Mucosa of gallbladder (tissue), 1 donor: ENCODE measurements around the gene CDK10. TPM values are rescaled to one million over a fixed set of nuclear protein-coding genes. Genes with fewer than 3 reads are reported as not detected.

Experiments
- DNase-seq: peaks from one replicate; pipeline ENCODE4 v3.0.0-alpha.2; 2020; ENCODE audit warnings: low spot score
- total RNA-seq: library from RNA; stranded (reverse); gene quantifications from one replicate; pipeline ENCODE4 v1.2.1, GENCODE V29; 2021
- donor health status: DM: no; HTN: no; CAD: no.

Gene CDK10
- total RNA-seq, 1 donor from 2014 or later: 168 TPM

GRCh38 chr16:89711601-89712273 lies 25.2 kb downstream of the CDK10 start:
- no peak for DNase-seq

- DNase-seq: no peak
These were observed 25.8 kb downstream of the CDK10 start for GRCh38 chr16:89712274-89712781.

DNA sequence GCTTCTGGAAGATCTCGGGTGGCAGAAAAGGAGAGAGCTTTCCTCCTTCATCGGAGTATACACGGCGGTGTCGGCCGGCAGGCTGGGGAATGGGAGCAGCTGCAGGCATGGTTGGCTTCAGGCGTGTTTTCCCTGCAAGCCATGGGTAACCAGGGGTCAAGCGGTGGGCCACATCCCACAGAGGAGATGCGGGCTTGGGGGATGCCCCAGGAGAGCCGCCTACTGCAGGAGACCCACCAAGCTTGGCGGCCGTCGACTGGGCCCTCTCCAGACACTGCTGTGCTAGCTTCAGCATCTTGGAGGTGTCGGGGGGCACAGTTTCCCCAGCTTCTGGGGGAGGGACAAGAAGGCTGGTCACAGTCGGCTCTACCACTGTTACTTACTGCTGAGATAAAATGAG lies 30.0 kb downstream of the CDK10 start:
- DNase-seq: no peak

GRCh38 chr16:89716916-89717687 lies 30.6 kb downstream of the CDK10 start:
- no peak for DNase-seq

DNA sequence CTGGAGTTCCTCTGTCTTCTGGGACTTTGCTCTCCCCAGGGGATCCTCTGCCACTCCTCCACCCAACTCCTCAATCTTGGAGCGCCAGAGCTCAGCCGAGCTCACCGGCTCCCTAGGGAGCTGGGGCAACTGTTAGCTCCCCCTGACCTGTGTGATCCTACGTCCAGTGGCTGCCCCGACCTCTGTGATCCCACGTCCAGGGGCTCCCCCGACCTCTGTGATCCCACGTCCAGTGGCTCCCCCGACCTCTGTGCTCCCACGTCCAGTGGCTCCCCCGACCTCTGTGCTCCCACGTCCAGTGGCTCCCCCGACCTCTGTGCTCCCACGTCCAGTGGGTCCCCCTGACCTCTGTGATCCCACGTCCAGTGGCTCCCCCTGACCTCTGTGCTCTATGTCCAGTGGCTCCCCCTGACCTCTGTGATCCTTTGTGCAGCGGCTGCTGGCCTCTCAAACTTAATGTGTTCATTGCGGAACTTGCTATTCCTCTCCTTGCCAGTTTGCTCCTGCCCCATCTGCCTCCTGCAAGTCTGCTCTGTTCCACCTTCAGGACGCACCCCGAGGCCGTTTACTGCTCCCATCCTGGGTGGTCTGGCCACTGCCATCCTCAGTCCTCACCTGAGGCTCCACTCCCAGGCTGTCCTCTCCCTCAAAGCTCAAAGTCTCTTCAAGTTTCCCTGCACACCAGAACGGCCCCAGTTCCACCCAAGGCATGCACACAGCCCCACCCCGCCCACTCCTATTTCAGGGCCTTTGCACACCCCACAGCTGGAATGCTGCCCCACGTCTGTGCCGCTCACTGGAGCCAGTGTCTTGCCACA lies 31.4 kb downstream of the CDK10 start:
- no peak for DNase-seq

DNA sequence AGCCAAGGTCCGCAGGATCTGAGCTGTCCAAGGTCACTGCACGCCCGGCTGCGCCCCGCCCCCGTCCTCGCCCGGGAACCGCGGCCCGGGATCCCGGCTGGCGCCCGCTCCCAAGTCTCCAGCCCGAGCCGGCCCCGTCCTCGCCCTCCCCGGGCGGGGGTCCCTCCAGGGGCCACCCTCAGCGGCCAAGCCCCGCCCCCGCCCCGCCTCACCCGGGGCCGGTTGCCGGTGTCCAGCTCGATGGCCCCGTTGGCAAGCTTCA lies 34.0 kb downstream of the CDK10 start:
- DNase-seq: no peak

- peak; percentile 83 for DNase-seq
These were observed 34.5 kb downstream of the CDK10 start, which contains the start of the genes VPS9D1 and ZNF276 for GRCh38 chr16:89720813-89721545. Gene VPS9D1, minus strand, starts transcription at chr16:89720898. Its CDS starts 37 bp downstream, at chr16:89720861. Gene ZNF276, plus strand, starts transcription at chr16:89721537. Its CDS starts 104 bp downstream, at chr16:89721641.

GRCh38 chr16:89721546-89722391 lies 35.3 kb downstream of the CDK10 start:
- peak; percentile 54 for DNase-seq

DNA sequence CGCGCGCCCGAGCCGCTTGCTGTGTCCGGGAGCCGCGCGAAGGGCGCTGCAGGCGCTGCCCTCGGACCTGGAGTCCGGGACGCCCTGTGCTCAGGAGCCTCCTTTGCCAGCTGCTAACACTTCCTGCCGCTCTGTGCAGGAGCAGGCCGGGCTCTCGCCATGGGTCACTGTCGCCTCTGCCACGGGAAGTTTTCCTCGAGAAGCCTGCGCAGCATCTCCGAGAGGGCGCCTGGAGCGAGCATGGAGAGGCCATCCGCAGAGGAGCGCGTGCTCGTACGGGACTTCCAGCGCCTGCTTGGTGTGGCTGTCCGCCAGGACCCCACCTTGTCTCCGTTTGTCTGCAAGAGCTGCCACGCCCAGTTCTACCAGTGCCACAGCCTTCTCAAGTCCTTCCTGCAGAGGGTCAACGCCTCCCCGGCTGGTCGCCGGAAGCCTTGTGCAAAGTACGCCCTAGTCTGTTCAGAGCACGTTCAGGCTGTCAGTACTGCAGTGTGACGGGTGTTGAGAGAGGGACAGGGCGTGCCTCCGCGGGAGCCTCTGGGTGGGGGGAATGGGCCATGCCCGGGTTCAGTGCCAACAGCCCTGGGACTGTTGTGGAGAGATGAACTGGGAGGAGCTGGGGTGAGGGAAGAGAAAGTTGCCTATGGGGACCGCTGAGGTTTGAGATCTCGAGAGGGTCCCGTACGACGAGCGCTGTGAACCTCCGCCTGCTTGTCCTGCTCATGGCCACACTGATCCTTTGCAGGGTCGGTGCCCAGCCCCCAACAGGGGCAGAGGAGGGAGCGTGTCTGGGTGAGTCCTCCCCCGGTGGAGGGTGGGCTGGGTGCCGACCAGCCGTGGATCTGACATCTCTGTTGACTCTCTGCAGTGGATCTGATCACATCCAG lies 36.1 kb downstream of the CDK10 start:
- DNase-seq: peak; percentile 85

DNA sequence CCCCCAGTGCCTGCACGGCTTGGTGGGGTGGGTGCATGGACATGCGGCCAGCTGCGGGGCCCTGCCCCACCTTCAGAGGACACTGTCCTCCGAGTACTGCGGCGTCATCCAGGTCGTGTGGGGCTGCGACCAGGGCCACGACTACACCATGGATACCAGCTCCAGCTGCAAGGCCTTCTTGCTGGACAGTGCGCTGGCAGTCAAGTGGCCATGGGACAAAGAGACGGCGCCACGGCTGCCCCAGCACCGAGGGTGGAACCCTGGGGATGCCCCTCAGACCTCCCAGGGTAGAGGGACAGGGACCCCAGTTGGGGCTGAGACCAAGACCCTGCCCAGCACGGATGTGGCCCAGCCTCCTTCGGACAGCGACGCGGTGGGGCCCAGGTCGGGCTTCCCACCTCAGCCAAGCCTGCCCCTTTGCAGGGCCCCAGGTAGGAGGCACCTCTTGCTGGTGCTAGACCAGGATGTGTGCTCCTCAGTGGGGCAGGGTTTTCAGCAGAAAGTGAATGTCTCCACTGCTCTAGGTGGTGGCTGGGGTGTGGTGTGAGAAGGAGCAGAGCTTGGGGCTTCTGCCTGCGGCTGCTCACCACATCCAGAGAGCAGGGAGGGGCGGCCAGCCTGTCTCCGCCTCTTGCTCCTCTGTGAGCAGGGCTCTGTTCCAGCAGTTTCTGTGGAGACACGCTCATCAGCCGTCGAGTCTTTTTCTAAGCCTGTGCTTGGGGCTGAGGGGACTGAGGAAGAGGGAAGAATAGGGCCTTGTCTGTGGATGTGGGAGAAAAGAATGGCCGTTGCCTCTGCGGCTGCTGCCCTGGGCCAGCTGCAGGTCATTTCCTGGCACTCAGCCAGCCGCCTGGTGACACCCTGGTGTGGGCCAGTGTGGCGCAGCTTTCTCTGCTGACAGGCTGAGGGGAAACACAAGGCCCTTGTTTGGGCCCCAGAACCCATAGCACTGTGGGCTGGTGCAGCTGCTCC lies 37.1 kb downstream of the CDK10 start:
- DNase-seq: peak; percentile 44

GRCh38 chr16:89727406-89728120 lies 41.1 kb downstream of the CDK10 start:
- no peak for DNase-seq

GRCh38 chr16:89729293-89729692 lies 42.8 kb downstream of the CDK10 start:
- no peak for DNase-seq

DNA sequence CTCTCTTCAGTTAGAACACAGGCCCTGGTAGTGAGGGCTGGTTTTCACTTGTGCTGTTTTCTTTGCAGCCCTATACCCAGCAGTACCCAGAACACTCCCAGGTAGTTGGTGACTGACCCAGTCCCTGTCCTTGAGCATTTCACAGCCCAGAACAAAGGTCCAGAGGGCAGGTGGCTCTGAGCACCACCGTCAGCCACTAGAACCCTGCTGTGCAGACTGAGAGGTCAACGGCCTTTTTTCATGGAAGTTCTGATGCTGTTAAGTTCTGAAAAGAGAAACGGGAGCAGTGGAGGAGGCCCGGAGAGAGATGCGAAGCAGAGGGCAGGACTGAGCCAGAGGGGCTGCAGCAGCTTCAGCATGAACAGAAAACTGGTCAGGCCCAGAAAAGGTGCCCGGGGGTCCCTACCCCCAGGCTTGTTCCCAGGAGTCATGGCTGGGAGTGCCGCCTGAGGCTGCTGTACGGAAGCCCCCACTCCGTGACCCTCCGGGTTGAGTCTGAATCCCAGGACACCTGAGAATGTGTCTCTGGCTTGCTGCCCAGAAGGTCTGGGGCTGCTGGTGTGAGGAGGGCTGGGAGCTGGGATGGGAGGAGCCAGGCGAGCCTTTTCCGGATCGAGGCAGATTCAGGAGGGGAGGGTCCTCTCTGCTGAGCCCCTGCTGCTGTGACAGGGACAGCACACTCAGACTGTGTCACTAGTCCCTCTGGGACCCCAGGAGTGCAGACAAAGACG lies 43.5 kb downstream of the CDK10 start:
- no peak for DNase-seq

DNA sequence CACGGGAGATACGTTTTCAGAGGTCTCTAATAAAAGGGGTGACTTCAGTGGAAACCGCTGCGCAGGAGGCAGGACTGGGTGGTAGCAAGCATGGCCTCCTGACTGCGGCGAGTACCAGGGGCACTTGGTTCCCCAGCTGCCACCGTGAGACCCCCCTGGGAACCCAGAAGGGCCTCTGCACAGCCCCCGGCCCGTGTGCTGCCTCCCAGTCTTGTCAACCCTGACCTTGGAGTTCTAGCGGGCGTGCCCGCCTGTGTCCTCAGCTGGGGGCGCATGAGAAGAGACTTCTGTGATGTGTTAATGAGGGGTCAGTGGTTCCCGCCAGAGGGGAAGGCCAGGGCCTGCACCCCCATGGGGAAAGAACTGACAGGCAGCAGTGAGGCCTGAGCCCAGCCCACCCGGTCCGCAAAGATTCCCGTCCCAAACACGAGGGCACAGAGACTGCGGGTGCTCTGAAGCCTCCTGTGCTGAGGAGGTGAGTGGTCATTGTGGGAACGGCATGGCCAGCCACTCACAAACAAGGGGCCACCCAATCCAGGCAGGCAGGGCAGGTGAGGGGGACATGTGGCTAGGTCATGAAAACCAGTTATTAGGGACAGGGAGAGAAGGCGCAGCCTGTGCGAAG lies 44.2 kb downstream of the CDK10 start:
- no peak for DNase-seq

- no peak for DNase-seq
These were observed 45.8 kb downstream of the CDK10 start for GRCh38 chr16:89732142-89732917.

- no peak for DNase-seq
These were observed 46.4 kb downstream of the CDK10 start for GRCh38 chr16:89732918-89733242.
